GM12864 (cell line): ENCODE data around the gene CACNA2D3.

ENCODE experiments used
- DNase-seq: peaks from one replicate; pipeline ENCODE4 v3.0.0-alpha.2; 2011; ENCODE audit warnings: low read depth
- H3K4me3 ChIP-seq: 2 replicates; pipeline ENCODE4 v1.5.1; 2011; ENCODE audit warnings: mild to moderate bottlenecking, low read depth, low read length, control low read depth
- CTCF ChIP-seq: IDR thresholded peaks from 2 replicates; pipeline ENCODE4 v1.5.1; 2011; ENCODE audit warnings: low read depth, mild to moderate bottlenecking, moderate library complexity, low read length, control low read depth, inconsistent platforms; ENCODE audit errors: missing control alignments

Gene CACNA2D3

GRCh38 chr3:54818942-54819341 is 696.6 kb downstream of the CACNA2D3 start:
- no peak for DNase-seq
- no peak overlapping the region for H3K4me3 ChIP-seq
- TF ChIP-seq CTCF, result no peak

- no peak for DNase-seq
- H3K4me3 ChIP-seq, result no peak overlapping the region
- TF ChIP-seq CTCF, result no peak
Measured at GRCh38 chr3:54819946-54820345, 697.6 kb downstream of the CACNA2D3 start.

- no peak for TF ChIP-seq CTCF
- no peak overlapping the region for H3K4me3 ChIP-seq
- DNase-seq, result no peak
Measured at GRCh38 chr3:54822206-54822605, 699.9 kb downstream of the CACNA2D3 start.

GRCh38 chr3:54826251-54826691 is 703.9 kb downstream of the CACNA2D3 start:
- DNase-seq, result no peak
- no peak for TF ChIP-seq CTCF

GRCh38 chr3:54827056-54827687 is 704.8 kb downstream of the CACNA2D3 start:
- no peak overlapping the region for H3K4me3 ChIP-seq
- DNase-seq, result no peak
- no peak for TF ChIP-seq CTCF

More at GRCh38 chr3:54826251-54826691, 703.9 kb downstream of the CACNA2D3 start:
- no peak overlapping the region for H3K4me3 ChIP-seq

GRCh38 chr3:54827776-54828175 is 705.4 kb downstream of the CACNA2D3 start:
- TF ChIP-seq CTCF, result no peak
- no peak overlapping the region for H3K4me3 ChIP-seq
- DNase-seq, result no peak

GRCh38 chr3:54830658-54831057 is 708.3 kb downstream of the CACNA2D3 start:
- no peak overlapping the region for H3K4me3 ChIP-seq
- DNase-seq, result peak; percentile 8
- TF ChIP-seq CTCF, result peak; percentile 75
